Measurements from ENCODE around the gene CYTH2.

The CYTH2 gene

GRCh38 chr19:48499316-48500090 lies 30.3 kb downstream of the CYTH2 start:
- Histone ChIP-seq H3K9me3 (ENCODE audit: control insufficient read depth in 5 of 5, low read length in 5 of 5) (no peaks in the 10 kb centered on the region), H3K36me3 (ENCODE audit: control insufficient read depth in 5 of 5, insufficient read depth in 5 of 5, low read length in 5 of 5) (no peaks in the 10 kb centered on the region), H3K9ac (ENCODE audit: low read length in 5 of 5) (no peak overlapping the region), H3K4me3 (ENCODE audit: low read depth in 1 of 5, low read length in 5 of 5) (no peak overlapping the region), H3K27me3 (ENCODE audit: control insufficient read depth in 5 of 5, insufficient read depth in 4 of 5, low read length in 5 of 5) (peaks cover 6 to 38% (median 30%) of the 10 kb centered on the region in 5 donors), H3K27ac (ENCODE audit: low read depth, low read length) (no peak overlapping the region), H3K4me1 (ENCODE audit: control insufficient read depth in 5 of 5, insufficient read depth in 5 of 5, low read length in 5 of 5) (peaks cover 0 to 36% (median 19%) of the 10 kb centered on the region in 5 donors)

- Histone ChIP-seq H3K9me3 (ENCODE audit: control insufficient read depth in 5 of 5, low read length in 5 of 5) (no peaks in the 10 kb centered on the region), H3K9ac (ENCODE audit: low read length in 5 of 5) (no peak overlapping the region), H3K27me3 (ENCODE audit: control insufficient read depth in 5 of 5, insufficient read depth in 4 of 5, low read length in 5 of 5) (peaks cover 6 to 38% (median 30%) of the 10 kb centered on the region in 5 donors), H3K4me3 (ENCODE audit: low read depth in 1 of 5, low read length in 5 of 5) (no peak overlapping the region), H3K4me1 (ENCODE audit: control insufficient read depth in 5 of 5, insufficient read depth in 5 of 5, low read length in 5 of 5) (peaks cover 0 to 25% (median 13%) of the 10 kb centered on the region in 5 donors), H3K27ac (ENCODE audit: low read depth, low read length) (no peak overlapping the region), H3K36me3 (ENCODE audit: control insufficient read depth in 5 of 5, insufficient read depth in 5 of 5, low read length in 5 of 5) (no peaks in the 10 kb centered on the region)
Measured at GRCh38 chr19:48500830-48501493, 31.8 kb downstream of the CYTH2 start.

GRCh38 chr19:48501494-48502349 lies 32.6 kb downstream of the CYTH2 start:
- Histone ChIP-seq H3K9me3 (ENCODE audit: control insufficient read depth in 5 of 5, low read length in 5 of 5) (no peaks in the 10 kb centered on the region), H3K27ac (ENCODE audit: low read depth, low read length) (no peak overlapping the region), H3K27me3 (ENCODE audit: control insufficient read depth in 5 of 5, insufficient read depth in 4 of 5, low read length in 5 of 5) (peaks cover 6 to 38% (median 30%) of the 10 kb centered on the region in 5 donors), H3K4me1 (ENCODE audit: control insufficient read depth in 5 of 5, insufficient read depth in 5 of 5, low read length in 5 of 5) (peaks cover 0 to 25% (median 13%) of the 10 kb centered on the region in 5 donors), H3K36me3 (ENCODE audit: control insufficient read depth in 5 of 5, insufficient read depth in 5 of 5, low read length in 5 of 5) (no peaks in the 10 kb centered on the region), H3K9ac (ENCODE audit: low read length in 5 of 5) (no peak overlapping the region), H3K4me3 (ENCODE audit: low read depth in 1 of 5, low read length in 5 of 5) (no peak overlapping the region)

GRCh38 chr19:48502350-48503018 lies 33.3 kb downstream of the CYTH2 start:
- Histone ChIP-seq H3K4me1 (ENCODE audit: control insufficient read depth in 5 of 5, insufficient read depth in 5 of 5, low read length in 5 of 5) (peaks cover 0 to 20% (median 12%) of the 10 kb centered on the region in 5 donors), H3K36me3 (ENCODE audit: control insufficient read depth in 5 of 5, insufficient read depth in 5 of 5, low read length in 5 of 5) (no peaks in the 10 kb centered on the region), H3K27me3 (ENCODE audit: control insufficient read depth in 5 of 5, insufficient read depth in 4 of 5, low read length in 5 of 5) (peaks cover 6 to 38% (median 25%) of the 10 kb centered on the region in 5 donors), H3K27ac (ENCODE audit: low read depth, low read length) (no peak overlapping the region), H3K9ac (ENCODE audit: low read length in 5 of 5) (no peak overlapping the region), H3K9me3 (ENCODE audit: control insufficient read depth in 5 of 5, low read length in 5 of 5) (no peaks in the 10 kb centered on the region), H3K4me3 (ENCODE audit: low read depth in 1 of 5, low read length in 5 of 5) (no peak overlapping the region)

GRCh38 chr19:48506138-48506733 lies 37.1 kb downstream of the CYTH2 start:
- H3K27me3 ChIP-seq (ENCODE audit: control insufficient read depth in 5 of 5, insufficient read depth in 4 of 5, low read length in 5 of 5): peaks cover 0 to 25% (median 15%) of the 10 kb centered on the region in 5 donors
- no peaks in the 10 kb centered on the region for H3K9me3 ChIP-seq (ENCODE audit: control insufficient read depth in 5 of 5, low read length in 5 of 5)
- no peak overlapping the region for H3K4me3 ChIP-seq (ENCODE audit: low read depth in 1 of 5, low read length in 5 of 5)
- H3K9ac ChIP-seq (ENCODE audit: low read length in 5 of 5): no peak overlapping the region
- peaks cover 0 to 9% (median 7%) of the 10 kb centered on the region in 5 donors for H3K4me1 ChIP-seq (ENCODE audit: control insufficient read depth in 5 of 5, insufficient read depth in 5 of 5, low read length in 5 of 5)
- H3K27ac ChIP-seq (ENCODE audit: low read depth, low read length): no peak overlapping the region
- H3K36me3 ChIP-seq (ENCODE audit: control insufficient read depth in 5 of 5, insufficient read depth in 5 of 5, low read length in 5 of 5): no peaks in the 10 kb centered on the region

GRCh38 chr19:48507911-48508439 lies 38.8 kb downstream of the CYTH2 start:
- Histone ChIP-seq H3K9ac (ENCODE audit: low read length in 5 of 5) (no peak overlapping the region), H3K4me1 (ENCODE audit: control insufficient read depth in 5 of 5, insufficient read depth in 5 of 5, low read length in 5 of 5) (peaks cover 0 to 5% (median 4%) of the 10 kb centered on the region in 5 donors), H3K27ac (ENCODE audit: low read depth, low read length) (no peak overlapping the region), H3K27me3 (ENCODE audit: control insufficient read depth in 5 of 5, insufficient read depth in 4 of 5, low read length in 5 of 5) (peaks cover 8 to 24% (median 19%) of the 10 kb centered on the region in 5 donors), H3K4me3 (ENCODE audit: low read depth in 1 of 5, low read length in 5 of 5) (no peak overlapping the region), H3K36me3 (ENCODE audit: control insufficient read depth in 5 of 5, insufficient read depth in 5 of 5, low read length in 5 of 5) (no peaks in the 10 kb centered on the region), H3K9me3 (ENCODE audit: control insufficient read depth in 5 of 5, low read length in 5 of 5) (no peaks in the 10 kb centered on the region)

- no peaks in the 10 kb centered on the region for H3K36me3 ChIP-seq (ENCODE audit: control insufficient read depth in 5 of 5, insufficient read depth in 5 of 5, low read length in 5 of 5)
- no peaks in the 10 kb centered on the region for H3K9me3 ChIP-seq (ENCODE audit: control insufficient read depth in 5 of 5, low read length in 5 of 5)
- H3K27ac ChIP-seq (ENCODE audit: low read depth, low read length): no peak overlapping the region
- H3K4me1 ChIP-seq (ENCODE audit: control insufficient read depth in 5 of 5, insufficient read depth in 5 of 5, low read length in 5 of 5): peaks cover 0 to 13% (median 11%) of the 10 kb centered on the region in 5 donors
- no peak overlapping the region for H3K9ac ChIP-seq (ENCODE audit: low read length in 5 of 5)
- peaks cover 8 to 31% (median 25%) of the 10 kb centered on the region in 5 donors for H3K27me3 ChIP-seq (ENCODE audit: control insufficient read depth in 5 of 5, insufficient read depth in 4 of 5, low read length in 5 of 5)
- no peak overlapping the region for H3K4me3 ChIP-seq (ENCODE audit: low read depth in 1 of 5, low read length in 5 of 5)
Measured at GRCh38 chr19:48508729-48509411, 39.7 kb downstream of the CYTH2 start.

GRCh38 chr19:48509467-48510194 lies 40.5 kb downstream of the CYTH2 start:
- Histone ChIP-seq H3K4me1 (ENCODE audit: control insufficient read depth in 5 of 5, insufficient read depth in 5 of 5, low read length in 5 of 5) (peaks cover 0 to 16% (median 12%) of the 10 kb centered on the region in 5 donors), H3K36me3 (ENCODE audit: control insufficient read depth in 5 of 5, insufficient read depth in 5 of 5, low read length in 5 of 5) (no peaks in the 10 kb centered on the region), H3K9ac (ENCODE audit: low read length in 5 of 5) (no peak overlapping the region), H3K27ac (ENCODE audit: low read depth, low read length) (no peak overlapping the region), H3K27me3 (ENCODE audit: control insufficient read depth in 5 of 5, insufficient read depth in 4 of 5, low read length in 5 of 5) (peaks cover 8 to 36% (median 25%) of the 10 kb centered on the region in 5 donors), H3K4me3 (ENCODE audit: low read depth in 1 of 5, low read length in 5 of 5) (no peak overlapping the region), H3K9me3 (ENCODE audit: control insufficient read depth in 5 of 5, low read length in 5 of 5) (no peaks in the 10 kb centered on the region)

All from subcutaneous abdominal adipose tissue (tissue), 5 donors.